HG03575 (cell line): ENCODE results near the gene BASP1.

Experiments
- ATAC-seq: cut with Tn5 transposase; IDR thresholded peaks from one replicate; pipeline ENCODE4 v1.9.1; 2021; ENCODE audit not compliant: unreplicated experiment, insufficient number of reproducible peaks, low FRiP score; ENCODE audit errors: extremely low read depth

BASP1 gene, protein sequence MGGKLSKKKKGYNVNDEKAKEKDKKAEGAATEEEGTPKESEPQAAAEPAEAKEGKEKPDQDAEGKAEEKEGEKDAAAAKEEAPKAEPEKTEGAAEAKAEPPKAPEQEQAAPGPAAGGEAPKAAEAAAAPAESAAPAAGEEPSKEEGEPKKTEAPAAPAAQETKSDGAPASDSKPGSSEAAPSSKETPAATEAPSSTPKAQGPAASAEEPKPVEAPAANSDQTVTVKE

GRCh38 chr5:17217493-17218352 lies at the start of gene BASP1:
TSS of gene BASP1 (plus strand) at chr5:17217631. CDS start at chr5:17275217, 57,586 bp downstream.
- no peak for ATAC-seq

- no peak for ATAC-seq
Measured at GRCh38 chr5:17169507-17169906, 47.9 kb upstream of the BASP1 start.

DNA sequence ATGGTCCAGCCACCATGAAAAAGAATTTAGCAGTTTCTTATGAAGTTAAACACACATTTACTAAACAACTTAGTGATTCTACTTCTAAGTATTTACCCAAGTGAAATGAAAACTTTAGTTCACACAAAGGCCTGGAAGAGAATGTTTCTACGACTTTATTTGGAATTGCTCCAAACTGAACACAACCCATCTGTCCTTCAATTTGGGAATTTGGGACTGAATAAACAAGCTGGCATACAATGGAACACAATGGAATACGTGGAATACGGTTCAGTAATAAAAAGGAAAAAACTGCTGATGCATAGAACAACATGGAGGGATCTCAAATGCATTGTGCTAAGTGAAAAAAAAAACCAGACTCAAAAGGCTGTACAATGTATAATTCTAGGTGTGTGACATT lies 44.6 kb upstream of the BASP1 start:
- no peak for ATAC-seq

- ATAC-seq, result no peak
Measured at GRCh38 chr5:17174965-17175364, 42.5 kb upstream of the BASP1 start.

DNA sequence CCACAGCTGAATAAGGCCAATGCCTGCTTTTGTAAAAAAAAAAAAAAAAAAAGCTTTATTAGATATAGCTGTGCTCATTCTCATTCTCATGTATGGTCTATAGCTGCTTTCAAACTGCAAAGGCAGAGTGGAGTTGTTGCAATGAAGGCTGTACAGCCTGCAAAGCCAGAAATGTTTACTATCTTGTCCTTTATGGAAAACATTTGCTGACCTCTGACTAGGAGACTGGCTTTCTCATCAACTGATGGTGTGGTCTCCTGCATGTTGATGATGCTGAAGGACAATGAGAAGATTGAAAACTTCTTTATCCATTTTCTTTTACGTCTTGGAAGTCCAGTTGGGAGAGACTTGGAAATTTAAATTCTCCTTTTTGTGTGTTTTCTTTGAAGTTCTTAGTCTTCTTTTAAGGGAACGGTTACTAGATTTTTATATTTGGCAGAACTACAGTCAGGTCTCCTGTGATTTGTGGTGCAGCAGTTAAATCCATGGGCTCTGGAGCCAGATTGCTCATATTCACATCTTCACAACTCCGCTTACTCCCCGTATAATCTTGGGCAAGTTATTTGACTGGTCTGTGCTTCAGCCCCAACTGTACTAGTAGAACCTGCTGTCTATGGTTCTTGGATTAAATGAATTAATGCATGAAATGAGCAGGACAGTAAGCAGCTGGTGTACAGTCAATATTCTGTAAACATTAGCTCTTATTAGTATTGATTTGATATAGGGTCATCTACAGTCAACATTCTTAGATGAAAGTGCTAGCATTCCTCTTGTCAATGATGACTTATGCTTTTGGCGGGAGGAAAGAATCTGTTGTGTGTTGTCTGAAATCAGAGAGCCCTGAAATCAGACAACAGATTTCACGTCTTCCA lies 39.7 kb upstream of the BASP1 start:
- no peak for ATAC-seq

DNA sequence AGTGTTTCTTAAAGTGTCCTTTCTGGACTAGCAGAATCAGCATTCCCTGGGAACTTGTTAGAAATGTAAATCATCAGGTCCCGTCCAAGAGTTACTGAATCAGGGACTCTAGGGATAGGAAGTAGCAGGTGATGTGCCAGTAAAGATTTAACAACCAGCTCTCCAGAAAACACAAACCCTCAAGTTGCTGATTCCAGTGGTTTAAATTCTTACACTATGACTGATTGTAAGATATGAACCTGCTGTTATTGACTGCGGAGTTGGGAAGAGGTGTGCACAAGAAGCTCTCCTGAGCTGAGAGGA lies 39.1 kb upstream of the BASP1 start:
- ATAC-seq, result no peak

GRCh38 chr5:17180330-17180843 lies 37.0 kb upstream of the BASP1 start:
- no peak for ATAC-seq

- no peak for ATAC-seq
Measured at GRCh38 chr5:17180864-17181723, 36.3 kb upstream of the BASP1 start.

GRCh38 chr5:17182494-17182893 lies 34.9 kb upstream of the BASP1 start:
- no peak for ATAC-seq

- ATAC-seq, result no peak
Measured at GRCh38 chr5:17182981-17183380, 34.5 kb upstream of the BASP1 start.

GRCh38 chr5:17183831-17184230 lies 33.6 kb upstream of the BASP1 start:
- no peak for ATAC-seq

GRCh38 chr5:17184588-17184987 lies 32.8 kb upstream of the BASP1 start:
- ATAC-seq, result no peak

DNA sequence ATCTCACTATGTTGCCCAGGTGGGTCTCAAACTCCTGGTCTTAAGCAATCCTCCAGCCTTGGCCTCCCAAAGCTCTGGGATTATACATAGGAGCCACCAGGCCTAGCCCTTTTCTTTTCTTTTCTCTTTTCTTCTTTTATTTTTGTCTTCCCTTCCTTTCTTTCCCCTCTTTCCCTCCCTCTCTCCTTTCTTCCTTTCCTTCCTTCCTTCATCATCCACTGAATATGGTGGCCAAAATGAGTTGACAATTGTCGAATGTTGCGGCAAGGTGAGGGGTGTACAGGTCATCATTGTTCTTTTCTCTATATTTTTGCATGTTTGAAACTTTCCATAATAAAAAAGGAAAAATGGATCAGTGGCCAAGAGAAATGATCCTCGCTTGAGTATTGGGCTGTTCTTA lies 32.1 kb upstream of the BASP1 start:
- no peak for ATAC-seq

GRCh38 chr5:17185773-17186172 lies 31.7 kb upstream of the BASP1 start:
- ATAC-seq, result no peak

DNA sequence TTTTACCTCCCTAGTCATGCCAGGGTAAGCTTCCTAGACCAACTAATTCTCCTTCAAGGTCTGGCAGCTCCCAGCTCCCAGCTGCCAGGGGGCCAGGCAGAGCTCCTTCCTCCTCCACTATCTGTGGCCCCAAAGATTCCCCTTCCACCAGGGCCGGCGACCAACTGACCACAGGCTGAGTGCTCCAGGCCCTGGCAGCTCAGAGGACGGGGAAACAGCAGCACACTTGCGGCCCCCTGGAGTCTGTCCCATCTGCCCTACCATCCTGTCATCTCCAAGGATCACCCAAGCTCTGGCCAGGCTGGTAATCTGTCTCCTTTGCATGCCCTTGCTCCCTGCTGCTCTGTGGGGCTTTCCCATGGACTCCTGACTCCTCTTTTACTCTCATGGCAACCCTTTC lies 31.2 kb upstream of the BASP1 start:
- ATAC-seq, result no peak

DNA sequence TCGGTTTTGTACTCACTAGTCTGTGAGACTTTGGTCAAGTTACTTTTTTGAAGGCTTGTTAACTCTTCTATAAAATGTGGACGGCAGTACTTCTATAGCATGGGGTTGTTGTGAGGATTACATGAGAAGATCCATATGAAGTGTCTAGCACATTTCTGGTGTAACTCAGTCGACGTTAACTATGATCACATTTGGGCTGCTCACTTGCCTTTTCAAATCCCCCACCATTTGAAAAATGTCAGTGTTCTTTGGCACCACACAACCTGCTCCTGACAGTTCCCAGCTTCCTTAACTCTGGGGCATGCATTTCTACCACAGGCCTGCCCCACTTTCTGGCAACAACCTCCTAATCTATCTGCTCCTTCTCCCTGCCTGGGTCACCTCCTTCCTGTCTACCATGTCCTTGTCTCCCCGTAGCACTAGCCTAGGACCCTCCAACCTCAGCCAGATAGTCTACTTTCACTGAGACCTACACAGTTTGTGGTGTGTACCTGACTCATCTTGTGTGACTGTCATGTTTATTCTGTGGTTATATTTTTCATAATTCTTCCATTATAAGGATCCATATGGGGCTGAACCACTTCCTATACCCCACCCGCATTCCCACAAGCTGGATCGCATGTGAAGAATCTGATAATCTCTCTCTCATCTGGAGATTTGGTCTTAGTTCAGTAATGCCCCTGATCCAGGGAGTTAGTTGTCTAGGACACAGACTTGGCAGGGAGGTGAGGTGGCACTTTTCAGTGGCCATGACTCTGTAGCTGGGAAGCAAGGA lies 30.2 kb upstream of the BASP1 start:
- ATAC-seq, result no peak

- ATAC-seq, result no peak
Measured at GRCh38 chr5:17187786-17188170, 29.7 kb upstream of the BASP1 start.

GRCh38 chr5:17189381-17190036 lies 27.9 kb upstream of the BASP1 start:
- ATAC-seq, result no peak
